Tibial nerve (tissue), 4 donors: ENCODE data around the gene SORL1-AS1. TPM values are rescaled to one million over a fixed set of nuclear protein-coding genes. Genes with fewer than 3 reads are reported as not detected.

ENCODE experiments used
- DNase-seq, 2 donors: peaks; one replicate each; pipeline ENCODE4 v3.0.0-alpha.2; 2019; ENCODE audit warnings: low spot score in 2 of 2
- H3K27ac ChIP-seq, 4 donors: fragments of 200-600 bp; sonication (generic) in 3 of 4; one replicate each; pipeline ENCODE4 v1.5.1; 2017 to 2019; ENCODE audit warnings: mild to moderate bottlenecking in 1 of 4
- H3K27me3 ChIP-seq, 2 donors: fragments of 200-600 bp; sonication (generic) in 1 of 2; one replicate each; pipeline versions ENCODE4 v1.5.1 to v1.6.0; 2017 to 2019
- H3K36me3 ChIP-seq, 3 donors: fragments of 200-600 bp; sonication (generic); one replicate each; pipeline ENCODE4 v1.5.1; 2018 to 2019
- H3K4me1 ChIP-seq, 4 donors: fragments of 200-600 bp; sonication (generic) in 3 of 4; one replicate each; pipeline ENCODE4 v1.5.1; 2017 to 2019
- H3K4me3 ChIP-seq, 4 donors: fragments of 200-600 bp; sonication (generic) in 3 of 4; one replicate each; pipeline ENCODE4 v1.5.1; 2017 to 2019; ENCODE audit warnings: mild to moderate bottlenecking in 1 of 4, moderate library complexity in 1 of 4
- H3K9me3 ChIP-seq, 4 donors: fragments of 200-600 bp; sonication (generic) in 3 of 4; one replicate each; pipeline ENCODE4 v1.5.1; 2017 to 2019
- EP300 ChIP-seq, 2 donors: sonication (generic); formaldehyde crosslinking; IDR thresholded peaks; one replicate each; pipeline ENCODE4 v1.6.1; 2017; ENCODE audit warnings: antibody characterized with exemption in 2 of 2, mild to moderate bottlenecking in 1 of 2
- POLR2A ChIP-seq, 2 donors: fragments of 450-650 bp; IDR thresholded peaks; one replicate each; pipeline ENCODE4 v1.6.1; 2017; ENCODE audit warnings: antibody characterized with exemption in 2 of 2, mild to moderate bottlenecking in 2 of 2, moderate library complexity in 2 of 2
- WGBS, 2 donors: methylation state at CpG; one replicate each; pipeline ENCODE4 v1.1.5; 2018; 5-methylcytosine and 5-hydroxymethylcytosine counted together
- total RNA-seq, 4 donors: library from RNA; depleted of rRNA; stranded (reverse); fragments of >200 nt; gene quantifications; one replicate each; pipeline ENCODE4 v1.1.0, GENCODE V29; 2016
- TF ChIP-seq, protein P1 (sequence below), 5 experiments: fragments of 200-600 bp in 3 of 5; fragments of 450-650 bp in 2 of 5; sonication (generic) in 3 of 5; IDR thresholded peaks; one replicate each; pipeline ENCODE4 v1.5.1; 2016 to 2019; ENCODE audit warnings: antibody characterized with exemption in 5 of 5, mild to moderate bottlenecking in 3 of 5, moderate library complexity in 2 of 5

SORL1-AS1 gene

DNA sequence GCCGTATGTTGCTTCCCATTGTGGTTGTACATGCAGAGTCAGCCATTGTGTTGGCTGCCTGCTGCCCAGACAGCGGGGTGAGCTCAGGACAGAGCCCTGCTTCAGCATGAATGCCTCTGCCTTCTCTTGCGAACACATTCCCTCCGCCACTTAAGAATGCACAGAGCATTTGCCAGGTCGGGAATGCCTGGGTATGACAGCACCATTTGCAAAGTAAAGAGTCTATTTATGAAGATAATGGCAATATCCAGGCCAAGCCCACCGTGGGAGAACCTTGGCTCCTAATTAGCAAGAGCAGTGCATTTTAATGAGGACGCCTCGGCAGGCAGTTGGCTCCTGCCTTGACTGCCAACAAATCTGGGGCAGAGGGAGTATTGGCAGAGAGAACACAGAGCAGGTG is 63.1 kb downstream of the SORL1-AS1 start:
- H3K36me3 ChIP-seq: no peaks in the 10 kb centered on the region
- H3K9me3 ChIP-seq: no peaks in the 10 kb centered on the region
- 31 to 39% methylated on average over 8 of the region's 8 CpGs for WGBS, 2 donors
- H3K27me3 ChIP-seq: no peaks in the 10 kb centered on the region
- no peak overlapping the region for H3K4me3 ChIP-seq
- TF ChIP-seq POLR2A (IDR thresholded peaks at IDR 0.05) (no peak), EP300 (IDR thresholded peaks at IDR 0.05) (no peak)
- TF ChIP-seq, protein P1, sequence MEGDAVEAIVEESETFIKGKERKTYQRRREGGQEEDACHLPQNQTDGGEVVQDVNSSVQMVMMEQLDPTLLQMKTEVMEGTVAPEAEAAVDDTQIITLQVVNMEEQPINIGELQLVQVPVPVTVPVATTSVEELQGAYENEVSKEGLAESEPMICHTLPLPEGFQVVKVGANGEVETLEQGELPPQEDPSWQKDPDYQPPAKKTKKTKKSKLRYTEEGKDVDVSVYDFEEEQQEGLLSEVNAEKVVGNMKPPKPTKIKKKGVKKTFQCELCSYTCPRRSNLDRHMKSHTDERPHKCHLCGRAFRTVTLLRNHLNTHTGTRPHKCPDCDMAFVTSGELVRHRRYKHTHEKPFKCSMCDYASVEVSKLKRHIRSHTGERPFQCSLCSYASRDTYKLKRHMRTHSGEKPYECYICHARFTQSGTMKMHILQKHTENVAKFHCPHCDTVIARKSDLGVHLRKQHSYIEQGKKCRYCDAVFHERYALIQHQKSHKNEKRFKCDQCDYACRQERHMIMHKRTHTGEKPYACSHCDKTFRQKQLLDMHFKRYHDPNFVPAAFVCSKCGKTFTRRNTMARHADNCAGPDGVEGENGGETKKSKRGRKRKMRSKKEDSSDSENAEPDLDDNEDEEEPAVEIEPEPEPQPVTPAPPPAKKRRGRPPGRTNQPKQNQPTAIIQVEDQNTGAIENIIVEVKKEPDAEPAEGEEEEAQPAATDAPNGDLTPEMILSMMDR (IDR thresholded peaks at IDR 0.05): no peak
- peaks cover 0 to 5% (median 0%) of the 10 kb centered on the region in 4 donors for H3K4me1 ChIP-seq
- no peak overlapping the region for H3K27ac ChIP-seq
- no peak for DNase-seq

Other genes with a start within 250 kb of the SORL1-AS1 start
- 10 to 100 TPM; 23.1 to 49.6 (median 36.0) TPM for gene SC5D, start 160.2 kb downstream of the SORL1-AS1 start, total RNA-seq
- 10 to 100 TPM in 2 of 4 donors, 1 to 10 TPM in 2; 7.3 to 18.8 (median 12.3) TPM for gene SORL1, start 653 bp downstream of the SORL1-AS1 start, total RNA-seq